Loucy (cell line): ENCODE results near the gene CDK7.

Experiments used
- H2AFZ ChIP-seq: fragments of 200-600 bp; sonication (generic); 2 replicates; pipeline ENCODE4 v1.6.0; 2016; ENCODE audit warnings: antibody characterized with exemption, mild to moderate bottlenecking, low read length, moderate library complexity
- H3F3A ChIP-seq: fragments of 200-600 bp; 2 replicates; pipeline ENCODE4 v1.6.0; 2016; ENCODE audit warnings: antibody characterized with exemption, low read depth, mild to moderate bottlenecking
- H3K27me3 ChIP-seq: fragments of 200-600 bp; sonication (generic); 2 replicates; pipeline ENCODE4 v1.6.1; 2014; ENCODE audit warnings: low read length, mild to moderate bottlenecking; ENCODE audit not compliant: insufficient read depth, poor library complexity, severe bottlenecking
- H3K36me3 ChIP-seq: fragments of 200-600 bp; sonication (generic); 2 replicates; pipeline ENCODE4 v1.6.1; 2016; ENCODE audit warnings: low read length; ENCODE audit not compliant: insufficient read depth
- H3K4me1 ChIP-seq: fragments of 200-600 bp; sonication (generic); 2 replicates; pipeline ENCODE4 v1.5.1; 2014; ENCODE audit warnings: low read length, mild to moderate bottlenecking; ENCODE audit not compliant: insufficient read depth, poor library complexity, severe bottlenecking
- H3K4me2 ChIP-seq: fragments of 200-600 bp; sonication (generic); 2 replicates; pipeline ENCODE4 v1.6.0; 2014; ENCODE audit warnings: antibody characterized with exemption, low read length, low read depth, mild to moderate bottlenecking; ENCODE audit not compliant: poor library complexity, severe bottlenecking
- H3K4me3 ChIP-seq: fragments of 200-600 bp; sonication (generic); 2 replicates; pipeline ENCODE4 v1.5.1; 2014; ENCODE audit warnings: low read length, mild to moderate bottlenecking, mixed read lengths; ENCODE audit not compliant: poor library complexity, severe bottlenecking
- H3K79me2 ChIP-seq: fragments of 200-600 bp; sonication (generic); 2 replicates; pipeline ENCODE4 v1.6.1; 2014; ENCODE audit warnings: low read length; ENCODE audit not compliant: insufficient read depth
- H3K9ac ChIP-seq: fragments of 200-600 bp; sonication (generic); 2 replicates; pipeline ENCODE4 v1.6.0; 2014; ENCODE audit warnings: mild to moderate bottlenecking, low read depth, low read length, moderate library complexity; ENCODE audit not compliant: poor library complexity, severe bottlenecking
- H3K9me2 ChIP-seq: fragments of 200-600 bp; sonication (generic); replicated peaks from 2 replicates; pipeline ENCODE4 v1.6.1; 2016; ENCODE audit warnings: low read depth, low read length, mixed read lengths
- H3K9me3 ChIP-seq: fragments of 200-600 bp; sonication (generic); 2 replicates; pipeline ENCODE4 v1.6.1; 2014; ENCODE audit warnings: mild to moderate bottlenecking, antibody characterized with exemption, low read length, low read depth; ENCODE audit not compliant: insufficient read depth
- H4K20me1 ChIP-seq: fragments of 200-600 bp; sonication (generic); 2 replicates; pipeline ENCODE4 v1.6.0; 2014; ENCODE audit warnings: antibody characterized with exemption, low read length, mild to moderate bottlenecking; ENCODE audit not compliant: insufficient read depth, poor library complexity, severe bottlenecking
- CTCF ChIP-seq: fragments of 200-600 bp; sonication (generic); conservative IDR thresholded peaks from 2 replicates; pipeline ENCODE4 v1.5.1; 2014; ENCODE audit warnings: mild to moderate bottlenecking, antibody characterized with exemption, low read length
- EZH2phosphoT487 ChIP-seq: fragments of 200-600 bp; IDR thresholded peaks from 2 replicates; pipeline ENCODE4 v1.6.1; 2018; ENCODE audit warnings: antibody characterized with exemption, mild to moderate bottlenecking, moderate library complexity, borderline replicate concordance

CDK7 gene

GRCh38 chr5:69312459-69313160 lies 77.9 kb downstream of the CDK7 start:
- H3K4me2 ChIP-seq = no peak overlapping the region

GRCh38 chr5:69313428-69313827 lies 78.7 kb downstream of the CDK7 start:
- TF ChIP-seq EZH2phosphoT487 = no peak
- no peak for TF ChIP-seq CTCF
- Histone ChIP-seq H3K4me2 (no peak overlapping the region), H3K36me3 (no peaks in the 10 kb centered on the region; the same call in 1 of the 2 replicates), H3K27me3 (no peaks in the 10 kb centered on the region), H3K9me2 (no peaks in the 10 kb centered on the region), H3F3A (no peaks in the 10 kb centered on the region), H3K9ac (no peak overlapping the region), H3K9me3 (no peaks in the 10 kb centered on the region), H4K20me1 (no peaks in the 10 kb centered on the region), H2AFZ (no peak overlapping the region), H3K79me2 (no peaks in the 10 kb centered on the region), H3K4me1 (no peaks in the 10 kb centered on the region), H3K4me3 (no peak overlapping the region)

More at GRCh38 chr5:69312459-69313160, 77.9 kb downstream of the CDK7 start:
- no peaks in the 10 kb centered on the region for H3K79me2 ChIP-seq
- no peaks in the 10 kb centered on the region for H3K4me1 ChIP-seq
- no peaks in the 10 kb centered on the region; the same call in 1 of the 2 replicates for H3K36me3 ChIP-seq
- no peaks in the 10 kb centered on the region for H3K9me2 ChIP-seq
- H3F3A ChIP-seq = no peaks in the 10 kb centered on the region
- no peaks in the 10 kb centered on the region for H4K20me1 ChIP-seq
- H3K9ac ChIP-seq = no peak overlapping the region
- TF ChIP-seq CTCF (no peak), EZH2phosphoT487 (no peak)
- no peaks in the 10 kb centered on the region for H3K9me3 ChIP-seq
- no peaks in the 10 kb centered on the region for H3K27me3 ChIP-seq
- H2AFZ ChIP-seq = no peak overlapping the region
- H3K4me3 ChIP-seq = no peak overlapping the region

GRCh38 chr5:69315972-69316371 lies 81.3 kb downstream of the CDK7 start:
- Histone ChIP-seq H3K9me3 (no peaks in the 10 kb centered on the region), H3K9ac (no peak overlapping the region), H3K27me3 (no peaks in the 10 kb centered on the region), H3F3A (no peaks in the 10 kb centered on the region), H2AFZ (no peak overlapping the region), H3K79me2 (no peaks in the 10 kb centered on the region), H3K4me2 (no peak overlapping the region), H3K4me3 (no peak overlapping the region), H3K9me2 (no peaks in the 10 kb centered on the region), H3K36me3 (no peaks in the 10 kb centered on the region; the same call in 1 of the 2 replicates), H4K20me1 (no peaks in the 10 kb centered on the region), H3K4me1 (no peaks in the 10 kb centered on the region)
- no peak for TF ChIP-seq EZH2phosphoT487
- TF ChIP-seq CTCF = no peak
